Thoracic aorta (tissue), 2 donors: Measurements from ENCODE around the gene NTRK2. TPM values are rescaled to one million over a fixed set of nuclear protein-coding genes. Genes with fewer than 3 reads are reported as not detected.
"Not testable (repeated sequence)": the region's sequence is repeated elsewhere in the genome, so short reads cannot be mapped to it uniquely, and the experiment has no call there.

Source experiments
- ATAC-seq: fragments of 150-250 bp; one replicate; pipeline ENCODE4 v1.8.0; 2017; ENCODE audit warnings: low read depth; ENCODE audit not compliant: insufficient number of reproducible peaks, low FRiP score
- DNase-seq: peaks from one replicate; pipeline ENCODE4 v3.0.0-alpha.2; 2020; ENCODE audit warnings: low spot score
- H3K27ac ChIP-seq, 2 donors: fragments of 200-600 bp; sonication (generic); 1 replicate in 1 of 2; 2 replicates in 1 of 2; pipeline ENCODE4 v1.5.1; 2016; ENCODE audit warnings: mild to moderate bottlenecking in 2 of 2, moderate library complexity in 2 of 2
- H3K27me3 ChIP-seq: fragments of 200-600 bp; sonication (generic); replicated peaks from 2 replicates; pipeline ENCODE4 v1.6.0; 2016; ENCODE audit warnings: mild to moderate bottlenecking; ENCODE audit not compliant: insufficient read depth
- H3K36me3 ChIP-seq: fragments of 200-600 bp; sonication (generic); one replicate; pipeline ENCODE4 v1.5.1; 2016
- H3K4me1 ChIP-seq, 2 donors: fragments of 200-600 bp; sonication (generic); 1 replicate in 1 of 2; 2 replicates in 1 of 2; pipeline versions ENCODE4 v1.5.1 to v1.6.0; 2016; ENCODE audit warnings: low read depth in 2 of 2, mild to moderate bottlenecking in 1 of 2; ENCODE audit not compliant: control insufficient read depth in 1 of 2
- H3K4me3 ChIP-seq: fragments of 200-600 bp; sonication (generic); 2 replicates; pipeline ENCODE4 v1.5.1; 2016; ENCODE audit warnings: mild to moderate bottlenecking
- H3K9me3 ChIP-seq: fragments of 200-600 bp; sonication (generic); 2 replicates; pipeline ENCODE4 v1.5.1; 2016
- CTCF ChIP-seq: fragments of 200-600 bp; sonication (generic); IDR thresholded peaks from one replicate; pipeline ENCODE4 v1.5.1; 2019; ENCODE audit warnings: antibody characterized with exemption
- total RNA-seq, 2 donors: library from RNA; depleted of rRNA; stranded (reverse); fragments of >200 nt; gene quantifications; one replicate each; pipeline versions ENCODE4 v1.1.0 to v1.2.3, GENCODE V29; 2016

Gene NTRK2
- total RNA-seq, 2 donors from 2014 or later = 12.6 to 27.9 TPM

- H3K4me1 ChIP-seq = no peaks in the 10 kb centered on the region
- H3K4me3 ChIP-seq = no peak overlapping the region
- no peak for TF ChIP-seq CTCF
- H3K9me3 ChIP-seq = no peaks in the 10 kb centered on the region
- H3K27ac ChIP-seq = no peak overlapping the region
- no peaks in the 10 kb centered on the region for H3K27me3 ChIP-seq
- ATAC-seq = no peak
- DNase-seq = no peak
- H3K36me3 ChIP-seq = no peaks in the 10 kb centered on the region
Measured at GRCh38 chr9:85064811-85065371, 395.4 kb downstream of the NTRK2 start.

- DNase-seq (no peak), ATAC-seq (no peak)
- no peaks in the 10 kb centered on the region for H3K4me1 ChIP-seq
- no peaks in the 10 kb centered on the region for H3K9me3 ChIP-seq
- H3K36me3 ChIP-seq = no peaks in the 10 kb centered on the region
- H3K27me3 ChIP-seq = no peaks in the 10 kb centered on the region
- H3K4me3 ChIP-seq = no peak overlapping the region
- no peak for TF ChIP-seq CTCF
- no peak overlapping the region for H3K27ac ChIP-seq
Measured at GRCh38 chr9:85067792-85068191, 398.3 kb downstream of the NTRK2 start.

GRCh38 chr9:85069421-85069820, 399.9 kb downstream of the NTRK2 start:
- not testable (repeated sequence) for H3K27me3 ChIP-seq, H3K27ac ChIP-seq, ATAC-seq, DNase-seq, H3K9me3 ChIP-seq, H3K4me1 ChIP-seq, H3K36me3 ChIP-seq, H3K4me3 ChIP-seq
